OCI-LY7 (cell line): Measurements from ENCODE around the gene SLC66A1. TPM values are rescaled to one million over a fixed set of nuclear protein-coding genes. Genes with fewer than 3 reads are reported as not detected.

Experiments
- BruUV-seq: library from RNA; stranded (reverse); fragments of 400-500 nt; replicated peaks from 2 replicates; lab custom pipeline; 2021; lab: Mats Ljungman, UMichigan
- CTCF ChIA-PET: fragments of 300-600 bp; sonication (Branson Sonifier 250); formaldehyde crosslinking; loops from one replicate; lab custom pipeline; 2022; ENCODE audit warnings: antibody characterized with exemption; ENCODE audit not compliant: unreplicated experiment; lab: Charles Lee
- POLR2A ChIA-PET: fragments of 300-600 bp; sonication (Branson Sonifier 250); formaldehyde crosslinking; loops from one replicate; lab custom pipeline; 2022; ENCODE audit warnings: antibody characterized with exemption; lab: Charles Lee
- DNase-seq: peaks from one replicate; pipeline ENCODE4 v3.0.0-alpha.2; 2015; ENCODE audit warnings: low spot score
- H2AFZ ChIP-seq: fragments of 200-600 bp; sonication (generic), shearing (Covaris generic); 2 replicates; pipeline ENCODE4 v1.6.1; 2014; ENCODE audit warnings: mild to moderate bottlenecking, antibody characterized with exemption, low read length, moderate library complexity
- H3K27ac ChIP-seq: fragments of 200-600 bp; sonication (generic); 2 replicates; pipeline ENCODE4 v1.5.1; 2014; ENCODE audit warnings: mixed run types, low read depth, mild to moderate bottlenecking, moderate library complexity, low read length, inconsistent platforms; ENCODE audit not compliant: poor library complexity, severe bottlenecking
- H3K36me3 ChIP-seq: fragments of 200-600 bp; sonication (generic); 2 replicates; pipeline ENCODE4 v1.6.1; 2014; ENCODE audit warnings: mild to moderate bottlenecking, antibody characterized with exemption, low read length, moderate library complexity, mixed read lengths; ENCODE audit not compliant: insufficient read depth
- H3K4me1 ChIP-seq: fragments of 200-600 bp; sonication (generic); 2 replicates; pipeline ENCODE4 v1.5.1; 2014; ENCODE audit warnings: mild to moderate bottlenecking, low read length; ENCODE audit not compliant: insufficient read depth, poor library complexity, severe bottlenecking
- H3K4me2 ChIP-seq: fragments of 200-600 bp; sonication (generic); 2 replicates; pipeline ENCODE4 v1.6.1; 2014; ENCODE audit warnings: mild to moderate bottlenecking, low read length
- H3K4me3 ChIP-seq: fragments of 200-600 bp; sonication (generic); 2 replicates; pipeline ENCODE4 v1.5.1; 2014; ENCODE audit warnings: mild to moderate bottlenecking, low read depth, low read length; ENCODE audit not compliant: poor library complexity, severe bottlenecking
- H3K79me2 ChIP-seq: fragments of 200-600 bp; sonication (generic); 2 replicates; pipeline ENCODE4 v1.6.1; 2016; ENCODE audit warnings: low read depth, mild to moderate bottlenecking, low read length, moderate library complexity, mixed read lengths; ENCODE audit not compliant: insufficient read depth
- H3K9me2 ChIP-seq: fragments of 200-600 bp; sonication (generic); 2 replicates; pipeline ENCODE4 v1.6.1; 2016; ENCODE audit warnings: mild to moderate bottlenecking, low read length, mixed read lengths; ENCODE audit not compliant: insufficient read depth
- H3K9me3 ChIP-seq: fragments of 200-600 bp; sonication (generic); 2 replicates; pipeline ENCODE4 v1.6.1; 2014; ENCODE audit warnings: mild to moderate bottlenecking, mixed run types, low read length, mixed read lengths
- H4K20me1 ChIP-seq: fragments of 200-600 bp; sonication (generic); 2 replicates; pipeline ENCODE4 v1.6.1; 2014; ENCODE audit warnings: mild to moderate bottlenecking, antibody characterized with exemption, low read length, moderate library complexity, mixed read lengths; ENCODE audit not compliant: insufficient read depth
- CTCF ChIP-seq: fragments of 200-600 bp; sonication (generic); conservative IDR thresholded peaks from 2 replicates; pipeline ENCODE4 v1.5.1; 2014; ENCODE audit warnings: mild to moderate bottlenecking, antibody characterized with exemption, low read length, moderate library complexity, mixed read lengths
- EZH2phosphoT487 ChIP-seq: fragments of 200-600 bp; sonication (generic); IDR thresholded peaks from 2 replicates; pipeline ENCODE4 v1.6.1; 2018; ENCODE audit warnings: low read depth, borderline replicate concordance, mild to moderate bottlenecking, mixed run types, antibody characterized with exemption, low read length, moderate library complexity, mixed read lengths
- intact Hi-C: fragments of 100-400 bp; cut with micrococcal nuclease; formaldehyde crosslinking; loops from one replicate; pipeline ENCODE4 v1.10.0; 2022; ENCODE audit not compliant: unreplicated experiment
- total RNA-seq, 2 experiments: library from RNA; depleted of rRNA in 1 of 2; stranded (reverse); fragments of >200 nt in 1 of 2; shearing (Covaris generic) in 1 of 2; gene quantifications; 2 replicates each; pipeline ENCODE4 v1.2.3, GENCODE V29; 2014 to 2022

Gene SLC66A1
- total RNA-seq, 2 experiments from 2014 or later: 14.9 to 21.0 TPM

- Histone ChIP-seq H3K4me2 (no peak overlapping the region), H4K20me1 (no peaks in the 10 kb centered on the region), H2AFZ (no peak overlapping the region), H3K79me2 (no peaks in the 10 kb centered on the region), H3K9me3 (no peaks in the 10 kb centered on the region), H3K36me3 (peaks cover 6% of the 10 kb centered on the region; the same call in 1 of the 2 replicates), H3K4me3 (no peak overlapping the region), H3K4me1 (no peaks in the 10 kb centered on the region), H3K9me2 (no peaks in the 10 kb centered on the region), H3K27ac (no peak overlapping the region)
- no TSS peak for BruUV-seq
- DNase-seq: no peak
- intact Hi-C loops: no loop called here
- TF ChIP-seq EZH2phosphoT487 (no peak), CTCF (no peak)
- CTCF ChIA-PET: no interaction called here
- POLR2A ChIA-PET: no interaction called here
Observed at GRCh38 chr1:19360843-19361610, 48.9 kb downstream of the SLC66A1 start.

GRCh38 chr1:19361611-19362147 lies 49.6 kb downstream of the SLC66A1 start:
- Histone ChIP-seq H3K4me3 (no peak overlapping the region), H3K27ac (no peak overlapping the region), H3K4me2 (no peak overlapping the region), H4K20me1 (no peaks in the 10 kb centered on the region), H3K36me3 (no peaks in the 10 kb centered on the region), H3K9me2 (no peaks in the 10 kb centered on the region), H3K4me1 (no peaks in the 10 kb centered on the region), H2AFZ (no peak overlapping the region), H3K79me2 (no peaks in the 10 kb centered on the region), H3K9me3 (no peaks in the 10 kb centered on the region)
- BruUV-seq: no TSS peak
- CTCF ChIA-PET: no interaction called here
- intact Hi-C loops: no loop called here
- TF ChIP-seq EZH2phosphoT487 (no peak), CTCF (no peak)
- POLR2A ChIA-PET: no interaction called here
- no peak for DNase-seq

DNA sequence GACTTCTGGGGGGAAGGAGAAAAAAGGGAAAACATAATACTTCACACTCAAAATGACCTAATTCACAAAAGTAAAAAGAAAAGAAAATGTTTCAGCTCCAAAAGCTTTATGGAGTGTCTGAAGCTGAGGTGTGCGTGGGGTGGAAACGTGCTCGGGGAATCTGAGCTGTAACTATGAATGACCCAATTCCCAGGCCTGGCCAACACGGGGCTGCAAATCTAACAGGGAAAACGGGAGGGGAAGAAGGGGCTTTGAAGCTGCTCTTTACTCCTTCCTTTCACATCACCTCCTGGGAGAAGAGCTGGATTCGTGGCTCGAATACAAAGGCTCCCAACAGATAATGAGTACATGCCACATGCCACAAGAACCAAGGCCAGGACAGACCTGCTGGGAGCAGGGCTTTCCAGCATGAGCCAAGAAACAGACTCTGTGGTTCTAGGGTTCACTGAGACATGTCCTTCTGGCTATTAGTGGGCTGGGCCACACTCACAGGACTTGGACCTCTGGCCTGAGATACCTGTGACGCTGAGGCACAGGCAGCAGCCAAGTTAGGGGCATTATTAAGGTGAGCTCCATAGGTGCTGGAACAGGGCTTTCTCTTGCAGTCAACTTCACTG lies 51.5 kb downstream of the SLC66A1 start:
- Histone ChIP-seq H3K9me2 (no peaks in the 10 kb centered on the region), H4K20me1 (no peaks in the 10 kb centered on the region), H3K27ac (no peak overlapping the region), H3K9me3 (no peaks in the 10 kb centered on the region), H3K4me2 (no peak overlapping the region), H3K4me1 (no peaks in the 10 kb centered on the region), H3K4me3 (no peak overlapping the region), H3K79me2 (no peaks in the 10 kb centered on the region), H2AFZ (no peak overlapping the region), H3K36me3 (no peaks in the 10 kb centered on the region)
- no peak for TF ChIP-seq EZH2phosphoT487
- no peak for TF ChIP-seq CTCF
- DNase-seq: no peak
- ChIA-PET CTCF (no interaction called here), POLR2A (interaction anchor here (1.0 kb wide), 1 partner anchor 13 kb away, joined by 3 read pairs; no protein-coding TSS in a partner anchor)
- no TSS peak for BruUV-seq
- intact Hi-C loops: no loop called here
